HEK293 (cell line): Measurements from ENCODE around the gene NEK1.

ENCODE experiments used
- BCL11A ChIP-seq: fragments of 450-650 bp; formaldehyde crosslinking; IDR thresholded peaks from 2 replicates; pipeline ENCODE4 v1.5.1; 2016; ENCODE audit warnings: low read depth, missing biosample characterization, missing genetic modification characterization
- GLIS2 ChIP-seq: fragments of 450-650 bp; formaldehyde crosslinking; IDR thresholded peaks from 2 replicates; pipeline ENCODE4 v1.5.1; 2016; ENCODE audit warnings: missing biosample characterization, missing genetic modification characterization
- KLF16 ChIP-seq: fragments of 450-650 bp; formaldehyde crosslinking; IDR thresholded peaks from 2 replicates; pipeline ENCODE4 v1.5.1; 2017; ENCODE audit warnings: missing biosample characterization, missing genetic modification characterization
- PRDM10 ChIP-seq: fragments of 450-650 bp; formaldehyde crosslinking; IDR thresholded peaks from 2 replicates; pipeline ENCODE4 v1.5.1; 2016; ENCODE audit warnings: missing biosample characterization, missing genetic modification characterization
- RBAK ChIP-seq: fragments of 450-650 bp; formaldehyde crosslinking; IDR thresholded peaks from 2 replicates; pipeline ENCODE4 v1.5.1; 2016; ENCODE audit warnings: missing biosample characterization, missing genetic modification characterization
- SETDB1 ChIP-seq: IDR thresholded peaks from one replicate; pipeline ENCODE4 v1.6.1; 2017; ENCODE audit warnings: mild to moderate bottlenecking, low read length, moderate library complexity, mixed read lengths; ENCODE audit not compliant: insufficient read length
- ZBTB10 ChIP-seq: fragments of 450-650 bp; formaldehyde crosslinking; IDR thresholded peaks from 2 replicates; pipeline ENCODE4 v1.5.1; 2016; ENCODE audit warnings: missing biosample characterization, missing genetic modification characterization
- ZNF133 ChIP-seq: fragments of 450-650 bp; formaldehyde crosslinking; IDR thresholded peaks from 2 replicates; pipeline ENCODE4 v1.5.1; 2016; ENCODE audit warnings: missing biosample characterization, missing genetic modification characterization
- ZNF24 ChIP-seq: fragments of 450-650 bp; formaldehyde crosslinking; IDR thresholded peaks from 2 replicates; pipeline ENCODE4 v1.5.1; 2016; ENCODE audit warnings: missing biosample characterization, missing genetic modification characterization
- ZNF274 ChIP-seq, 2 experiments: fragments of 200-500 bp in 1 of 2; fragments of 450-650 bp in 1 of 2; sonication (Bioruptor generic) in 1 of 2; formaldehyde crosslinking in 1 of 2; IDR thresholded peaks; 2 replicates each; pipeline versions ENCODE4 v1.5.1 to v1.6.1; 2014 to 2016; ENCODE audit warnings: borderline replicate concordance in 1 of 2, inconsistent platforms in 1 of 2, low read length in 1 of 2, missing biosample characterization in 1 of 2, missing genetic modification characterization in 1 of 2
- ZNF324 ChIP-seq: fragments of 450-650 bp; formaldehyde crosslinking; IDR thresholded peaks from 2 replicates; pipeline ENCODE4 v1.5.1; 2016; ENCODE audit warnings: missing biosample characterization, missing genetic modification characterization
- ZNF426 ChIP-seq: fragments of 450-650 bp; formaldehyde crosslinking; IDR thresholded peaks from 2 replicates; pipeline ENCODE4 v1.5.1; 2017; ENCODE audit warnings: missing biosample characterization, missing genetic modification characterization, mild to moderate bottlenecking, inconsistent platforms, moderate library complexity
- ZNF433 ChIP-seq: fragments of 450-650 bp; formaldehyde crosslinking; IDR thresholded peaks from 2 replicates; pipeline ENCODE4 v1.5.1; 2016; ENCODE audit warnings: missing biosample characterization, missing genetic modification characterization, low read depth
- ZNF449 ChIP-seq: fragments of 450-650 bp; formaldehyde crosslinking; IDR thresholded peaks from 2 replicates; pipeline ENCODE4 v1.5.1; 2017; ENCODE audit warnings: missing biosample characterization, mild to moderate bottlenecking, missing genetic modification characterization, moderate library complexity
- ZNF558 ChIP-seq: fragments of 450-650 bp; formaldehyde crosslinking; IDR thresholded peaks from 2 replicates; pipeline ENCODE4 v1.5.1; 2016; ENCODE audit warnings: missing biosample characterization, missing genetic modification characterization
- ZNF571 ChIP-seq: fragments of 450-650 bp; formaldehyde crosslinking; IDR thresholded peaks from 2 replicates; pipeline ENCODE4 v1.5.0; 2017; ENCODE audit warnings: missing biosample characterization, missing genetic modification characterization
- ZNF660 ChIP-seq: fragments of 450-650 bp; IDR thresholded peaks from 2 replicates; pipeline ENCODE4 v1.5.1; 2018; ENCODE audit warnings: missing biosample characterization, mild to moderate bottlenecking, missing genetic modification characterization
- ZSCAN16 ChIP-seq: fragments of 450-650 bp; formaldehyde crosslinking; IDR thresholded peaks from 2 replicates; pipeline ENCODE4 v1.5.1; 2016; ENCODE audit warnings: missing biosample characterization, missing genetic modification characterization
- ZSCAN4 ChIP-seq: fragments of 450-650 bp; formaldehyde crosslinking; IDR thresholded peaks from 2 replicates; pipeline ENCODE4 v1.5.1; 2017; ENCODE audit warnings: missing biosample characterization, missing genetic modification characterization
- TF ChIP-seq, protein P1 (sequence below): fragments of 450-650 bp; formaldehyde crosslinking; IDR thresholded peaks from 2 replicates; pipeline ENCODE4 v1.5.1; 2017; ENCODE audit warnings: missing biosample characterization, missing genetic modification characterization
- TF ChIP-seq, protein P2 (sequence below): fragments of 450-650 bp; formaldehyde crosslinking; IDR thresholded peaks from 2 replicates; pipeline ENCODE4 v1.5.1; 2016; ENCODE audit warnings: missing biosample characterization, missing genetic modification characterization
- TF ChIP-seq, protein P3 (sequence below): fragments of 450-650 bp; formaldehyde crosslinking; optimal IDR thresholded peaks from 2 replicates; pipeline ENCODE3; 2016; ENCODE audit warnings: missing biosample characterization, mild to moderate bottlenecking, missing genetic modification characterization
- TF ChIP-seq, protein P4 (sequence below): fragments of 450-650 bp; formaldehyde crosslinking; IDR thresholded peaks from 2 replicates; pipeline ENCODE4 v1.5.1; 2016; ENCODE audit warnings: missing biosample characterization, missing genetic modification characterization

NEK1 gene

GRCh38 chr4:169659716-169660670 is 47.6 kb upstream of the NEK1 start (continued):
- TF ChIP-seq, protein P1, sequence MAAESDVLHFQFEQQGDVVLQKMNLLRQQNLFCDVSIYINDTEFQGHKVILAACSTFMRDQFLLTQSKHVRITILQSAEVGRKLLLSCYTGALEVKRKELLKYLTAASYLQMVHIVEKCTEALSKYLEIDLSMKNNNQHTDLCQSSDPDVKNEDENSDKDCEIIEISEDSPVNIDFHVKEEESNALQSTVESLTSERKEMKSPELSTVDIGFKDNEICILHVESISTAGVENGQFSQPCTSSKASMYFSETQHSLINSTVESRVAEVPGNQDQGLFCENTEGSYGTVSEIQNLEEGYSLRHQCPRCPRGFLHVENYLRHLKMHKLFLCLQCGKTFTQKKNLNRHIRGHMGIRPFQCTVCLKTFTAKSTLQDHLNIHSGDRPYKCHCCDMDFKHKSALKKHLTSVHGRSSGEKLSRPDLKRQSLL (tag by site-specific recombination): no peak
- TF ChIP-seq RBAK (tag by site-specific recombination) (no peak), ZNF274 (IDR thresholded peaks at IDR 0.05; ENCODE audit: low read length) (no peak), ZNF274 (tag by site-specific recombination; IDR thresholded peaks at IDR 0.05; ENCODE audit: borderline replicate concordance) (no peak), ZNF449 (peak; percentile 75; the same call in 1 of the 2 replicates), ZNF558 (tag by site-specific recombination) (no peak), ZSCAN4 (no peak), ZNF433 (tag by site-specific recombination) (no peak), SETDB1 (no peak), ZNF24 (tag by site-specific recombination) (peak; percentile 59), BCL11A (no peak), ZNF133 (tag by site-specific recombination) (no peak), ZNF571 (tag by site-specific recombination) (no peak), ZBTB10 (tag by site-specific recombination) (no peak), GLIS2 (no peak), KLF16 (no peak), ZNF660 (tag by site-specific recombination) (no peak), ZNF324 (tag by site-specific recombination) (no peak; the same call in 1 of the 2 replicates), ZNF426 (tag by site-specific recombination) (no peak), PRDM10 (tag by site-specific recombination) (peak; percentile 95), ZSCAN16 (tag by site-specific recombination) (no peak)
- TF ChIP-seq, protein P2, sequence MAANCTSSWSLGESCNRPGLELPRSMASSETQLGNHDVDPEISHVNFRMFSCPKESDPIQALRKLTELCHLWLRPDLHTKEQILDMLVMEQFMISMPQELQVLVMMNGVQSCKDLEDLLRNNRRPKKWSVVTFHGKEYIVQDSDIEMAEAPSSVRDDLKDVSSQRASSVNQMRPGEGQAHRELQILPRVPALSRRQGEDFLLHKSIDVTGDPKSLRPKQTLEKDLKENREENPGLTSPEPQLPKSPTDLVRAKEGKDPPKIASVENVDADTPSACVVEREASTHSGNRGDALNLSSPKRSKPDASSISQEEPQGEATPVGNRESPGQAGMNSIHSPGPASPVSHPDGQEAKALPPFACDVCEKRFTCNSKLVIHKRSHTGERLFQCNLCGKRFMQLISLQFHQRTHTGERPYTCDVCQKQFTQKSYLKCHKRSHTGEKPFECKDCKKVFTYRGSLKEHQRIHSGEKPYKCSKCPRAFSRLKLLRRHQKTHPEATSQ: no peak
- TF ChIP-seq, protein P3, sequence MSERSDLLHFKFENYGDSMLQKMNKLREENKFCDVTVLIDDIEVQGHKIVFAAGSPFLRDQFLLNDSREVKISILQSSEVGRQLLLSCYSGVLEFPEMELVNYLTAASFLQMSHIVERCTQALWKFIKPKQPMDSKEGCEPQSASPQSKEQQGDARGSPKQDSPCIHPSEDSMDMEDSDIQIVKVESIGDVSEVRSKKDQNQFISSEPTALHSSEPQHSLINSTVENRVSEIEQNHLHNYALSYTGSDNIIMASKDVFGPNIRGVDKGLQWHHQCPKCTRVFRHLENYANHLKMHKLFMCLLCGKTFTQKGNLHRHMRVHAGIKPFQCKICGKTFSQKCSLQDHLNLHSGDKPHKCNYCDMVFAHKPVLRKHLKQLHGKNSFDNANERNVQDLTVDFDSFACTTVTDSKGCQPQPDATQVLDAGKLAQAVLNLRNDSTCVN (tag by site-specific recombination): no peak
- TF ChIP-seq, protein P4, sequence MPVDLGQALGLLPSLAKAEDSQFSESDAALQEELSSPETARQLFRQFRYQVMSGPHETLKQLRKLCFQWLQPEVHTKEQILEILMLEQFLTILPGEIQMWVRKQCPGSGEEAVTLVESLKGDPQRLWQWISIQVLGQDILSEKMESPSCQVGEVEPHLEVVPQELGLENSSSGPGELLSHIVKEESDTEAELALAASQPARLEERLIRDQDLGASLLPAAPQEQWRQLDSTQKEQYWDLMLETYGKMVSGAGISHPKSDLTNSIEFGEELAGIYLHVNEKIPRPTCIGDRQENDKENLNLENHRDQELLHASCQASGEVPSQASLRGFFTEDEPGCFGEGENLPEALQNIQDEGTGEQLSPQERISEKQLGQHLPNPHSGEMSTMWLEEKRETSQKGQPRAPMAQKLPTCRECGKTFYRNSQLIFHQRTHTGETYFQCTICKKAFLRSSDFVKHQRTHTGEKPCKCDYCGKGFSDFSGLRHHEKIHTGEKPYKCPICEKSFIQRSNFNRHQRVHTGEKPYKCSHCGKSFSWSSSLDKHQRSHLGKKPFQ (tag by site-specific recombination): no peak
